Caco-2 (cell line): ENCODE data around the gene CDC73. TPM values are rescaled to one million over a fixed set of nuclear protein-coding genes. Genes with fewer than 3 reads are reported as not detected.

Experiments used
- BruUV-seq: library from RNA; stranded (reverse); fragments of 400-500 nt; replicated peaks from 2 replicates; lab custom pipeline; 2021; lab: Mats Ljungman, UMichigan
- CTCF ChIA-PET: fragments of 300-600 bp; sonication (Branson Sonifier 250); formaldehyde crosslinking; loops from one replicate; lab custom pipeline; 2022; ENCODE audit warnings: antibody characterized with exemption; lab: Charles Lee
- POLR2A ChIA-PET: fragments of 300-600 bp; sonication (Branson Sonifier 250); formaldehyde crosslinking; loops from one replicate; lab custom pipeline; 2022; ENCODE audit warnings: antibody characterized with exemption; lab: Charles Lee
- DNase-seq, 2 experiments: peaks; one replicate each; pipeline versions ENCODE4 v3.0.0 to v3.0.0-alpha.2; 2020 to 2022
- H3K27me3 ChIP-seq: replicated peaks from 2 replicates; pipeline ENCODE4 v1.6.0; 2011; ENCODE audit warnings: low read length; ENCODE audit not compliant: control insufficient read depth, insufficient read depth
- H3K36me3 ChIP-seq: 2 replicates; pipeline ENCODE4 v1.5.1; 2011; ENCODE audit warnings: low read length; ENCODE audit not compliant: control insufficient read depth, insufficient read depth
- H3K4me1 ChIP-seq: fragments of 250-450 bp; sonication (Bioruptor Pico); 2 replicates; pipeline ENCODE4 v1.5.1; 2020; ENCODE audit warnings: mild to moderate bottlenecking
- H3K4me3 ChIP-seq: 2 replicates; pipeline ENCODE4 v1.5.1; 2011; ENCODE audit warnings: low read depth, mild to moderate bottlenecking, control low read depth, low read length
- H3K9me3 ChIP-seq: fragments of 250-450 bp; sonication (Bioruptor Pico); 2 replicates; pipeline ENCODE4 v1.5.1; 2020; ENCODE audit warnings: mild to moderate bottlenecking, moderate library complexity
- H3K27ac Mint-ChIP-seq: one replicate; pipeline ENCODE4 v1.8.0; 2022; ENCODE audit warnings: mixed read lengths; ENCODE audit not compliant: unreplicated experiment
- H3K27me3 Mint-ChIP-seq: one replicate; pipeline ENCODE4 v1.8.0; 2022; ENCODE audit warnings: mixed read lengths; ENCODE audit not compliant: insufficient read depth, unreplicated experiment
- H3K36me3 Mint-ChIP-seq: one replicate; pipeline ENCODE4 v1.8.0; 2022; ENCODE audit warnings: mild to moderate bottlenecking, mixed read lengths; ENCODE audit not compliant: insufficient read depth, unreplicated experiment
- H3K4me1 Mint-ChIP-seq: one replicate; pipeline ENCODE4 v1.8.0; 2022; ENCODE audit warnings: low read depth, mixed read lengths; ENCODE audit not compliant: unreplicated experiment
- H3K4me3 Mint-ChIP-seq: one replicate; pipeline ENCODE4 v1.8.0; 2022; ENCODE audit warnings: mild to moderate bottlenecking, moderate library complexity, mixed read lengths; ENCODE audit not compliant: unreplicated experiment
- H3K9me3 Mint-ChIP-seq: one replicate; pipeline ENCODE4 v1.8.0; 2022; ENCODE audit warnings: mixed read lengths; ENCODE audit not compliant: unreplicated experiment
- CTCF ChIP-seq, 2 experiments: fragments of 200-600 bp in 1 of 2; IDR thresholded peaks; 1 replicate in 1 of 2; 2 replicates in 1 of 2; pipeline versions ENCODE4 v1.5.1 to v1.8.0; 2011 to 2022; ENCODE audit warnings: antibody characterized with exemption in 1 of 2, control low read depth in 1 of 2, inconsistent platforms in 1 of 2, low read depth in 1 of 2, low read length in 1 of 2, mild to moderate bottlenecking in 1 of 2, moderate library complexity in 1 of 2; ENCODE audit not compliant: insufficient read depth in 1 of 2, severe bottlenecking in 1 of 2, unreplicated experiment in 1 of 2
- intact Hi-C: fragments of 100-400 bp; cut with micrococcal nuclease; formaldehyde crosslinking; loops from one replicate; pipeline ENCODE4 v1.10.0; 2022; ENCODE audit not compliant: unreplicated experiment
- total RNA-seq: library from RNA; stranded (reverse); gene quantifications from 2 replicates; pipeline ENCODE4 v1.2.3, GENCODE V29; 2022

Gene CDC73
- total RNA-seq, 1 experiment from 2014 or later = 48.9 TPM

GRCh38 chr1:193111641-193112090 is 10.2 kb upstream of the CDC73 start:
- no peaks in the 10 kb centered on the region for H3K36me3 ChIP-seq
- BruUV-seq = no TSS peak
- POLR2A ChIA-PET = no interaction called here
- H3K27ac Mint-ChIP-seq = peak overlapping the region; percentile 61
- peaks cover 23% of the 10 kb centered on the region for H3K4me1 Mint-ChIP-seq
- H3K36me3 Mint-ChIP-seq = peaks cover 4% of the 10 kb centered on the region
- H3K9me3 Mint-ChIP-seq = no peaks in the 10 kb centered on the region
- intact Hi-C loops = loop anchor here (1.0 kb wide), 1 partner anchor 10 kb away; no protein-coding TSS in a partner anchor
- no peak for TF ChIP-seq CTCF (IDR thresholded peaks at IDR 0.05; ENCODE audit: insufficient read depth in 1 of 2, low read depth in 1 of 2, low read length in 1 of 2, severe bottlenecking in 1 of 2, unreplicated experiment in 1 of 2)
- CTCF ChIA-PET = no interaction called here
- no peaks in the 10 kb centered on the region for H3K27me3 ChIP-seq
- peaks cover 36% of the 10 kb centered on the region for H3K4me1 ChIP-seq
- DNase-seq = peak; percentile 74 to 75
- no peaks in the 10 kb centered on the region for H3K9me3 ChIP-seq
- H3K4me3 ChIP-seq = no peak overlapping the region
- no peaks in the 10 kb centered on the region for H3K27me3 Mint-ChIP-seq
- peak overlapping the region; percentile 56 for H3K4me3 Mint-ChIP-seq

- Histone ChIP-seq H3K36me3 (no peaks in the 10 kb centered on the region), H3K9me3 (no peaks in the 10 kb centered on the region), H3K27me3 (no peaks in the 10 kb centered on the region), H3K4me1 (peaks cover 36% of the 10 kb centered on the region), H3K4me3 (no peak overlapping the region)
- no peak for DNase-seq
- Mint-ChIP-seq H3K4me1 (peaks cover 24% of the 10 kb centered on the region), H3K4me3 (no peak overlapping the region), H3K36me3 (peaks cover 11% of the 10 kb centered on the region), H3K9me3 (no peaks in the 10 kb centered on the region), H3K27ac (peak overlapping the region; percentile 32), H3K27me3 (no peaks in the 10 kb centered on the region)
- ChIA-PET CTCF (no interaction called here), POLR2A (no interaction called here)
- intact Hi-C loops = no loop called here
- no peak for TF ChIP-seq CTCF (IDR thresholded peaks at IDR 0.05; ENCODE audit: insufficient read depth in 1 of 2, low read depth in 1 of 2, low read length in 1 of 2, severe bottlenecking in 1 of 2, unreplicated experiment in 1 of 2)
- BruUV-seq = no TSS peak
Measured at GRCh38 chr1:193113258-193113991, 8.4 kb upstream of the CDC73 start.

GRCh38 chr1:193113992-193114332 is 7.9 kb upstream of the CDC73 start:
- no peaks in the 10 kb centered on the region for H3K9me3 Mint-ChIP-seq
- POLR2A ChIA-PET = no interaction called here
- no peak for TF ChIP-seq CTCF (IDR thresholded peaks at IDR 0.05; ENCODE audit: insufficient read depth in 1 of 2, low read depth in 1 of 2, low read length in 1 of 2, severe bottlenecking in 1 of 2, unreplicated experiment in 1 of 2)
- intact Hi-C loops = no loop called here
- no peak overlapping the region for H3K4me3 Mint-ChIP-seq
- CTCF ChIA-PET = no interaction called here
- H3K27me3 Mint-ChIP-seq = no peaks in the 10 kb centered on the region
- H3K27me3 ChIP-seq = no peaks in the 10 kb centered on the region
- no peak for DNase-seq
- peak overlapping the region; percentile 32 for H3K27ac Mint-ChIP-seq
- no TSS peak for BruUV-seq
- H3K4me1 Mint-ChIP-seq = peaks cover 24% of the 10 kb centered on the region
- H3K36me3 ChIP-seq = no peaks in the 10 kb centered on the region
- peaks cover 11% of the 10 kb centered on the region for H3K36me3 Mint-ChIP-seq
- H3K4me1 ChIP-seq = peaks cover 36% of the 10 kb centered on the region
- no peaks in the 10 kb centered on the region for H3K9me3 ChIP-seq
- H3K4me3 ChIP-seq = no peak overlapping the region
